DMS53 treated with DMSO at 0.1 percent for 48 hours (cell line): Measurements from ENCODE around the gene STAM.
A peak's percentile ranks its signal among the peaks of the same experiment; 100 is the strongest.
"Not testable (repeated sequence)": the region's sequence is repeated elsewhere in the genome, so short reads cannot be mapped to it uniquely, and the experiment has no call there.

Source experiments
- DNase-seq: peaks from one replicate; lab custom pipeline; 2025; ENCODE audit not compliant: unreplicated experiment; lab: John Stamatoyannopoulos, UW

Gene STAM

GRCh38 chr10:17722317-17723014 is 78.5 kb downstream of the STAM start:
- not testable (repeated sequence) for DNase-seq

GRCh38 chr10:17725703-17726102 is 81.8 kb downstream of the STAM start:
- no peak for DNase-seq

GRCh38 chr10:17729630-17730029 is 85.7 kb downstream of the STAM start:
- no peak for DNase-seq

GRCh38 chr10:17730667-17731066 is 86.7 kb downstream of the STAM start:
- DNase-seq = no peak

- DNase-seq = no peak
These were observed 87.5 kb downstream of the STAM start for GRCh38 chr10:17731331-17732020.

GRCh38 chr10:17733620-17734019 is 89.7 kb downstream of the STAM start:
- no peak for DNase-seq

- no peak for DNase-seq
These were observed 90.6 kb downstream of the STAM start for GRCh38 chr10:17734432-17735080.

GRCh38 chr10:17735166-17735941 is 91.4 kb downstream of the STAM start:
- no peak for DNase-seq

GRCh38 chr10:17736223-17736622 is 92.3 kb downstream of the STAM start:
- no peak for DNase-seq

- DNase-seq = peak; percentile 22
These were observed 93.3 kb downstream of the STAM start for GRCh38 chr10:17737027-17737965.

- DNase-seq = no peak
These were observed 96.7 kb downstream of the STAM start for GRCh38 chr10:17740668-17741067.

- DNase-seq = no peak
These were observed 99.0 kb downstream of the STAM start for GRCh38 chr10:17742918-17743317.

- no peak for DNase-seq
These were observed 99.5 kb downstream of the STAM start for GRCh38 chr10:17743437-17743836.

- DNase-seq = no peak
These were observed 100.5 kb downstream of the STAM start for GRCh38 chr10:17744341-17744861.

GRCh38 chr10:17747883-17748550 is 104.1 kb downstream of the STAM start:
- no peak for DNase-seq

- DNase-seq = no peak
These were observed 105.9 kb downstream of the STAM start for GRCh38 chr10:17749890-17750289.

GRCh38 chr10:17751781-17752445 is 108.0 kb downstream of the STAM start, which contains the start of gene TMEM236:
TSS of gene TMEM236 (plus strand) at chr10:17752201. CDS start at chr10:17752296, 95 bp downstream.
- no peak for DNase-seq

GRCh38 chr10:17756557-17757217 is 112.7 kb downstream of the STAM start:
- DNase-seq = no peak
